ENCODE results near the gene MYO9A. TPM values are rescaled to one million over a fixed set of nuclear protein-coding genes. Genes with fewer than 3 reads are reported as not detected.

Gene MYO9A
- total and polyA plus RNA-seq, 10 of the 15 experiments (the other 5 are each of a cell fraction or from before 2014, with no cell fraction given): 3.3 to 25.3 (median 12.2) TPM

- peak; percentile 27 for FAIRE-seq
Observed at GRCh38 chr15:71921191-71921590, 196.8 kb downstream of the MYO9A start.

More at GRCh38 chr15:71921191-71921590, 196.8 kb downstream of the MYO9A start:
- no peak for ATAC-seq
- intact Hi-C loops (cut with micrococcal nuclease; ENCODE audit: unreplicated experiment) (no loop called here), in situ Hi-C loops (cut with MboI) (no loop called here)
- H2AFZ ChIP-seq (ENCODE audit: control insufficient read depth, low read depth, low read length): no peak overlapping the region
- TF ChIP-seq CHD1 (IDR thresholded peaks at IDR 0.05; ENCODE audit: low read depth, low read length) (no peak), USF2 (IDR thresholded peaks at IDR 0.05; ENCODE audit: borderline replicate concordance, low read depth, low read length) (no peak), SUZ12 (IDR thresholded peaks at IDR 0.05; ENCODE audit: unreplicated experiment) (no peak), BCLAF1 (IDR thresholded peaks at IDR 0.05) (no peak), SMAD1 (IDR thresholded peaks at IDR 0.05; ENCODE audit: low read depth, partially characterized antibody) (no peak), GABPA (IDR thresholded peaks at IDR 0.05; ENCODE audit: low read depth) (no peak), KLF5 (IDR thresholded peaks at IDR 0.05; ENCODE audit: partially characterized antibody) (no peak), NR2F1 (conservative IDR thresholded peaks at IDR 0.05) (no peak), ZBED1 (IDR thresholded peaks at IDR 0.05; ENCODE audit: borderline replicate concordance) (no peak)
- POLR2A ChIA-PET: no interaction called here
- CTCF ChIA-PET: interaction anchor here (1.2 kb wide), 1 partner anchor 16 kb away, joined by 3 read pairs; no protein-coding TSS in a partner anchor
- no peak for DNase-seq (ENCODE audit: low read depth, low spot score)
- SMC1A ChIA-PET (ENCODE audit: uncharacterized antibody, unreplicated experiment): no interaction called here
- no peak overlapping the region for H3K27ac ChIP-seq (ENCODE audit: control insufficient read depth, insufficient read depth)
- H3K36me3 ChIP-seq (ENCODE audit: control insufficient read depth in 2 of 2, insufficient read depth in 2 of 2, low read length in 1 of 2): no peaks in the 10 kb centered on the region
- H3K9ac ChIP-seq (ENCODE audit: control insufficient read depth, insufficient read depth, low read length): no peak overlapping the region
- H3K4me1 ChIP-seq (ENCODE audit: control insufficient read depth, insufficient read depth, low read length): no peaks in the 10 kb centered on the region
- no peaks in the 10 kb centered on the region for H3K79me2 ChIP-seq (ENCODE audit: control insufficient read depth, insufficient read depth, low read length)
- H3K4me2 ChIP-seq (ENCODE audit: control insufficient read depth, insufficient read depth): no peak overlapping the region
- 96% methylated on average over 3 of the region's 3 CpGs for WGBS (ENCODE audit: insufficient coverage, insufficient replicate concordance, low lambda C conversion rate, missing lambda C conversion rate)
- no peaks in the 10 kb centered on the region for H3K9me3 ChIP-seq (replicated peaks; ENCODE audit: control insufficient read depth, insufficient read depth, low read length)
- no peak overlapping the region for H3K4me3 ChIP-seq
- no peaks in the 10 kb centered on the region for H3K27me3 ChIP-seq (replicated peaks in 1 of 2; ENCODE audit: control insufficient read depth in 2 of 2, insufficient read depth in 2 of 2, low read length in 1 of 2)
- H4K20me1 ChIP-seq (ENCODE audit: control insufficient read depth, insufficient read depth): no peaks in the 10 kb centered on the region
- RAD21 ChIA-PET (ENCODE audit: unreplicated experiment): no interaction called here
- no TSS peak for BruUV-seq (replicated peaks)

Measured in GM12878 (cell line).